Measurements from ENCODE around the gene FBXO47.

FBXO47 gene

GRCh38 chr17:38911081-38911730 is 56.0 kb downstream of the FBXO47 start:
- no peaks in the 10 kb centered on the region for H3K27me3 ChIP-seq (ENCODE audit: insufficient read depth, low read depth, severe bottlenecking)
- no peak overlapping the region for H3K27ac ChIP-seq
- no peak overlapping the region for H3K4me3 ChIP-seq (ENCODE audit: low read depth, low read length)
- DNase-seq: no peak
- peaks cover 9% of the 10 kb centered on the region for H3K36me3 ChIP-seq
- H3K9me3 ChIP-seq (ENCODE audit: severe bottlenecking): no peaks in the 10 kb centered on the region
- TF ChIP-seq CTCF (IDR thresholded peaks at IDR 0.05; ENCODE audit: low read depth, low read length): no peak

DNA sequence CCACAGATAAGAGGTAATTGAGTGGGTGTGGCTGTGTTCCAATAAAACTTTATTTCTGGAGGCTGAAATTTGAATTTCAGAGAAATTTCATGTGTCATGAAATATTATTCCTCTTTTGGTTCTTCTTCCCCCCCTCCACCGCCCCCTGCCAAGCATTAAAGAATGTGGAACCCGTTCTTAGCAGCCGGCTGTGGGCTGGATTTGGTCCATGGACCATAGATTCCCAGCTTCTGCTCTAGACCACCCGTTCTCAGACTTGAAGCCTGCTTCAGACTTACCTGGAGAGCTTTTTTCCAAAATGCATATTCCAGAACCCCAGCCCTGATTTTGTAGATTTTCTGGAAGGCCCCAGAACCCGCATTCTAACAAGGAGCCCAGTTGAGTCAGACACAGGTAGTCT is 56.9 kb downstream of the FBXO47 start:
- Histone ChIP-seq H3K4me3 (ENCODE audit: low read depth, low read length) (no peak overlapping the region), H3K27ac (no peak overlapping the region), H3K27me3 (ENCODE audit: insufficient read depth, low read depth, severe bottlenecking) (no peaks in the 10 kb centered on the region), H3K9me3 (ENCODE audit: severe bottlenecking) (no peaks in the 10 kb centered on the region), H3K36me3 (peaks cover 2% of the 10 kb centered on the region)
- no peak for TF ChIP-seq CTCF (IDR thresholded peaks at IDR 0.05; ENCODE audit: low read depth, low read length)
- no peak for DNase-seq

GRCh38 chr17:38908676-38909181 is 58.5 kb downstream of the FBXO47 start:
- Histone ChIP-seq H3K27ac (no peak overlapping the region), H3K9me3 (ENCODE audit: severe bottlenecking) (no peaks in the 10 kb centered on the region), H3K27me3 (ENCODE audit: insufficient read depth, low read depth, severe bottlenecking) (no peaks in the 10 kb centered on the region), H3K4me3 (ENCODE audit: low read depth, low read length) (no peak overlapping the region), H3K36me3 (peaks cover 6% of the 10 kb centered on the region; the same call in 1 of the 2 replicates)
- TF ChIP-seq CTCF (IDR thresholded peaks at IDR 0.05; ENCODE audit: low read depth, low read length): no peak
- DNase-seq: no peak

GRCh38 chr17:38907930-38908675 is 59.1 kb downstream of the FBXO47 start:
- peaks cover 10% of the 10 kb centered on the region; the same call in 1 of the 2 replicates for H3K36me3 ChIP-seq
- no peak overlapping the region for H3K27ac ChIP-seq
- no peak for DNase-seq
- 0 out of 2 replicates have a peak, but pooled peaks have one; percentile 12 for TF ChIP-seq CTCF (IDR thresholded peaks at IDR 0.05; ENCODE audit: low read depth, low read length)
- H3K27me3 ChIP-seq (ENCODE audit: insufficient read depth, low read depth, severe bottlenecking): no peaks in the 10 kb centered on the region
- no peaks in the 10 kb centered on the region for H3K9me3 ChIP-seq (ENCODE audit: severe bottlenecking)
- no peak overlapping the region for H3K4me3 ChIP-seq (ENCODE audit: low read depth, low read length)

DNA sequence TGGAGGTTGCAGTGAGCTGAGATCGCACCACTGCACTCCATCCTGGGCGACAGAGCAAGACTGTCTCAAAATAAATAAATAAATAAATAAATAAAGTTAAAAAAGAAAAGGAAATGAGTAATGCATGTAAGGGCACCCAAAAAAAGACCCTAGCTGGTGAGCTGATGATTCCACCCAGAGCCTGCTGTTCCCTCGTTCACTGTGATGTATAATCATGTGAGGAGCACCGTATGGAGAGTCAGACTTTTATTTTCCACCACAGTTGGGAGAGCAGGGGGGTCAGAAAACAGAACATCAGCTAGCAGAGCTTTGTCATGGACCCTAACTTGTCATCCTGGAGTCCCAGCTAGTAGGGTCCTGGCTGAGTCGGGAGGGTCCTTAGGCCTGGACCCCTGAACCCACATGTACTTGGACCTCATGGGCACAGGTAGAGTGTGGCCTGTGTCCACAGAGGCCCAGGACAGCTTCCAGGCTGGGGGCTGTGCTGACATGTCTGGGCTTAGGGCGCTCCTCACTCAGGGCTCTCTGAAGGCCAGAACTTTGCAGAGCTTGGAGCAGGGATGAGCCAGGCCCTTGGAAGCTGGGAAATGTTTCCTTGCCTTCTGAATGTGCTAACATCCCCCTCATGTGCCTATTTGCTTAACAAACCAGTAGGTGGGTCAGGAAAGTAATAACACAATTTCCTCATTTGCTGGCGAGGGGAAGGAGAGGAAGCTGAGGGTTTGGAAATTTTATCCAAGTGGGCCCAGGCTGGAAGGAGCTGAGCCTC is 60.6 kb downstream of the FBXO47 start:
- H3K27me3 ChIP-seq (ENCODE audit: insufficient read depth, low read depth, severe bottlenecking): no peaks in the 10 kb centered on the region
- H3K4me3 ChIP-seq (ENCODE audit: low read depth, low read length): no peak overlapping the region
- peaks cover 10% of the 10 kb centered on the region; the same call in 1 of the 2 replicates for H3K36me3 ChIP-seq
- H3K9me3 ChIP-seq (ENCODE audit: severe bottlenecking): no peaks in the 10 kb centered on the region
- no peak for TF ChIP-seq CTCF (IDR thresholded peaks at IDR 0.05; ENCODE audit: low read depth, low read length)
- no peak for DNase-seq
- H3K27ac ChIP-seq: no peak overlapping the region
